Dendritic cell treated with granulocyte-macrophage colony-stimulating factor and Interleukin-4, amounts not matched to agents 40 ng/mL and 50 ng/mL, for 4 days (primary cell): ENCODE data around the gene SMARCA4.
"Not testable (repeated sequence)": the region's sequence is repeated elsewhere in the genome, so short reads cannot be mapped to it uniquely, and the experiment has no call there.

Experiments
- H3K27ac Mint-ChIP-seq: one replicate; pipeline ENCODE4 v1.8.0; 2022; ENCODE audit warnings: mild to moderate bottlenecking, mixed read lengths
- H3K27me3 Mint-ChIP-seq: one replicate; pipeline ENCODE4 v1.8.0; 2022; ENCODE audit warnings: mild to moderate bottlenecking, mixed read lengths
- H3K36me3 Mint-ChIP-seq: one replicate; pipeline ENCODE4 v1.8.0; 2022; ENCODE audit warnings: low read depth, mixed read lengths
- H3K4me1 Mint-ChIP-seq: one replicate; pipeline ENCODE4 v1.8.0; 2022; ENCODE audit warnings: low read depth, mixed read lengths
- H3K4me3 Mint-ChIP-seq: one replicate; pipeline ENCODE4 v1.8.0; 2022; ENCODE audit warnings: mild to moderate bottlenecking, moderate library complexity, mixed read lengths
- H3K9me3 Mint-ChIP-seq: one replicate; pipeline ENCODE4 v1.8.0; 2022; ENCODE audit warnings: mixed read lengths
- intact Hi-C: fragments of 100-400 bp; cut with micrococcal nuclease; formaldehyde crosslinking; loops from one replicate; pipeline ENCODE4 v1.15.0; 2022

SMARCA4 gene

GRCh38 chr19:11098327-11098726, 137.5 kb downstream of the SMARCA4 start:
- Mint-ChIP-seq H3K36me3 (peaks cover 94% of the 10 kb centered on the region), H3K4me3 (no peak overlapping the region), H3K27ac (no peak overlapping the region), H3K4me1 (peaks cover 26% of the 10 kb centered on the region), H3K27me3 (peaks cover 4% of the 10 kb centered on the region), H3K9me3 (no peaks in the 10 kb centered on the region)
- intact Hi-C loops, result no loop called here

GRCh38 chr19:11098861-11099260, 138.0 kb downstream of the SMARCA4 start:
- Mint-ChIP-seq H3K4me1 (peaks cover 26% of the 10 kb centered on the region), H3K9me3 (no peaks in the 10 kb centered on the region), H3K36me3 (peaks cover 94% of the 10 kb centered on the region), H3K4me3 (no peak overlapping the region), H3K27me3 (peaks cover 4% of the 10 kb centered on the region), H3K27ac (no peak overlapping the region)
- intact Hi-C loops, result no loop called here

GRCh38 chr19:11100049-11100448, 139.2 kb downstream of the SMARCA4 start:
- Mint-ChIP-seq H3K27me3 (no peaks in the 10 kb centered on the region), H3K36me3 (peaks cover 94% of the 10 kb centered on the region), H3K4me1 (peaks cover 17% of the 10 kb centered on the region), H3K4me3 (no peak overlapping the region), H3K9me3 (no peaks in the 10 kb centered on the region), H3K27ac (no peak overlapping the region)
- intact Hi-C loops, result no loop called here

- H3K4me1 Mint-ChIP-seq, result peaks cover 7% of the 10 kb centered on the region
- no peak overlapping the region for H3K27ac Mint-ChIP-seq
- peaks cover 94% of the 10 kb centered on the region for H3K36me3 Mint-ChIP-seq
- H3K27me3 Mint-ChIP-seq, result no peaks in the 10 kb centered on the region
- H3K9me3 Mint-ChIP-seq, result no peaks in the 10 kb centered on the region
- intact Hi-C loops, result no loop called here
- H3K4me3 Mint-ChIP-seq, result no peak overlapping the region
Observed at GRCh38 chr19:11101057-11101456, 140.2 kb downstream of the SMARCA4 start.

GRCh38 chr19:11102944-11103343, 142.1 kb downstream of the SMARCA4 start:
- H3K27me3 Mint-ChIP-seq, result no peaks in the 10 kb centered on the region
- intact Hi-C loops, result no loop called here
- no peaks in the 10 kb centered on the region for H3K4me1 Mint-ChIP-seq
- H3K36me3 Mint-ChIP-seq, result peaks cover 94% of the 10 kb centered on the region
- no peak overlapping the region for H3K4me3 Mint-ChIP-seq
- H3K9me3 Mint-ChIP-seq, result no peaks in the 10 kb centered on the region
- H3K27ac Mint-ChIP-seq, result no peak overlapping the region

- H3K9me3 Mint-ChIP-seq, H3K27me3 Mint-ChIP-seq, intact Hi-C loops, H3K4me1 Mint-ChIP-seq, H3K4me3 Mint-ChIP-seq, H3K27ac Mint-ChIP-seq: not testable (repeated sequence)
- H3K36me3 Mint-ChIP-seq, result peaks cover 99% of the 10 kb centered on the region
Observed at GRCh38 chr19:11103667-11104066, 142.8 kb downstream of the SMARCA4 start.

- H3K36me3 Mint-ChIP-seq, result peaks cover 99% of the 10 kb centered on the region
- H3K4me1 Mint-ChIP-seq, result no peaks in the 10 kb centered on the region
- H3K27ac Mint-ChIP-seq, result no peak overlapping the region
- no peaks in the 10 kb centered on the region for H3K9me3 Mint-ChIP-seq
- no peak overlapping the region for H3K4me3 Mint-ChIP-seq
- no peaks in the 10 kb centered on the region for H3K27me3 Mint-ChIP-seq
- intact Hi-C loops, result no loop called here
Observed at GRCh38 chr19:11105014-11105636, 144.3 kb downstream of the SMARCA4 start.

- H3K36me3 Mint-ChIP-seq, result peaks cover 100% of the 10 kb centered on the region
- no peaks in the 10 kb centered on the region for H3K27me3 Mint-ChIP-seq
Observed at GRCh38 chr19:11106477-11106876, 145.6 kb downstream of the SMARCA4 start.

GRCh38 chr19:11108746-11109145, 147.9 kb downstream of the SMARCA4 start:
- Mint-ChIP-seq H3K9me3 (no peaks in the 10 kb centered on the region), H3K27ac (no peak overlapping the region), H3K4me1 (no peaks in the 10 kb centered on the region), H3K4me3 (no peak overlapping the region), H3K36me3 (peaks cover 100% of the 10 kb centered on the region), H3K27me3 (no peaks in the 10 kb centered on the region)
- intact Hi-C loops, result no loop called here

More at GRCh38 chr19:11106477-11106876, 145.6 kb downstream of the SMARCA4 start:
- no peak overlapping the region for H3K27ac Mint-ChIP-seq
- intact Hi-C loops, result no loop called here
- H3K4me1 Mint-ChIP-seq, result no peaks in the 10 kb centered on the region
- no peaks in the 10 kb centered on the region for H3K9me3 Mint-ChIP-seq
- no peak overlapping the region for H3K4me3 Mint-ChIP-seq

- intact Hi-C loops, result loop anchor here (5.0 kb wide), 1 partner anchor 74 kb away; no protein-coding TSS in a partner anchor
- Mint-ChIP-seq H3K4me3 (no peak overlapping the region), H3K27me3 (no peaks in the 10 kb centered on the region), H3K27ac (no peak overlapping the region), H3K9me3 (no peaks in the 10 kb centered on the region), H3K36me3 (peaks cover 100% of the 10 kb centered on the region), H3K4me1 (no peaks in the 10 kb centered on the region)
Observed at GRCh38 chr19:11111117-11111770, 150.4 kb downstream of the SMARCA4 start.

- H3K9me3 Mint-ChIP-seq, result no peaks in the 10 kb centered on the region
- no peak overlapping the region for H3K27ac Mint-ChIP-seq
- H3K27me3 Mint-ChIP-seq, result no peaks in the 10 kb centered on the region
- intact Hi-C loops, result loop anchor here (5.0 kb wide), 1 partner anchor 74 kb away; no protein-coding TSS in a partner anchor
- H3K4me1 Mint-ChIP-seq, result no peaks in the 10 kb centered on the region
- H3K36me3 Mint-ChIP-seq, result peaks cover 100% of the 10 kb centered on the region
- no peak overlapping the region for H3K4me3 Mint-ChIP-seq
Observed at GRCh38 chr19:11111771-11112144, 150.9 kb downstream of the SMARCA4 start.
